ENCODE data around the gene LRRC41.

DNA sequence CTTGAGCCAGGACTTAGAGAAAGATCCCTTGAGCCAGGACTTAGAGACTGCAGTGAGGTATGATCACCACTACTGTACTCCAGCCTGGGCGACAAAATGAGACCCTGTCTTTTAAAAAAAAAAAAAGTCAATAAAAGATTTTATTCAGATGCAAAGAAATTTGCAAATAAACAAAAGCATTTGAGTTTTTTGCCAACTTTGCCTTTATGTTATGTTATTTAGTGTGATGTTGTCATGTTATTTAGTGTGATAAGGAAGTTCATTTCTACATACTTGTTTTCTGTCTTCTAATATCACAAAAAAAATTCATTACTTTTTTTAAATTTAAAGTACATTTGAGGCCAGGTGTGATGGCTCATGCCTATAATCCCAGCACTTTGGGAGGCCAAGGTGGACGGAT, 46.9 kb downstream of the LRRC41 start:
- TF ChIP-seq, protein P1, sequence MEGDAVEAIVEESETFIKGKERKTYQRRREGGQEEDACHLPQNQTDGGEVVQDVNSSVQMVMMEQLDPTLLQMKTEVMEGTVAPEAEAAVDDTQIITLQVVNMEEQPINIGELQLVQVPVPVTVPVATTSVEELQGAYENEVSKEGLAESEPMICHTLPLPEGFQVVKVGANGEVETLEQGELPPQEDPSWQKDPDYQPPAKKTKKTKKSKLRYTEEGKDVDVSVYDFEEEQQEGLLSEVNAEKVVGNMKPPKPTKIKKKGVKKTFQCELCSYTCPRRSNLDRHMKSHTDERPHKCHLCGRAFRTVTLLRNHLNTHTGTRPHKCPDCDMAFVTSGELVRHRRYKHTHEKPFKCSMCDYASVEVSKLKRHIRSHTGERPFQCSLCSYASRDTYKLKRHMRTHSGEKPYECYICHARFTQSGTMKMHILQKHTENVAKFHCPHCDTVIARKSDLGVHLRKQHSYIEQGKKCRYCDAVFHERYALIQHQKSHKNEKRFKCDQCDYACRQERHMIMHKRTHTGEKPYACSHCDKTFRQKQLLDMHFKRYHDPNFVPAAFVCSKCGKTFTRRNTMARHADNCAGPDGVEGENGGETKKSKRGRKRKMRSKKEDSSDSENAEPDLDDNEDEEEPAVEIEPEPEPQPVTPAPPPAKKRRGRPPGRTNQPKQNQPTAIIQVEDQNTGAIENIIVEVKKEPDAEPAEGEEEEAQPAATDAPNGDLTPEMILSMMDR (conservative IDR thresholded peaks at IDR 0.05 in 1 of 2, IDR thresholded peaks at IDR 0.05 in 1 of 2; ENCODE audit: extremely low read depth in 1 of 2, insufficient read depth in 1 of 2, low read depth in 1 of 2, low read length in 2 of 2) = no peak
- TF ChIP-seq EZH2 (IDR thresholded peaks at IDR 0.05; ENCODE audit: borderline replicate concordance, low read length) = no peak

All from mammary epithelial cell (primary cell).